Osteocyte (in vitro differentiated cells): ENCODE data around the gene KBTBD2. TPM values are rescaled to one million over a fixed set of nuclear protein-coding genes. Genes with fewer than 3 reads are reported as not detected.
A peak's percentile ranks its signal among the peaks of the same experiment; 100 is the strongest.
"Not testable (repeated sequence)": the region's sequence is repeated elsewhere in the genome, so short reads cannot be mapped to it uniquely, and the experiment has no call there.

ENCODE experiments used
- DNase-seq: peaks from one replicate; pipeline ENCODE4 v3.0.0; 2021; ENCODE audit warnings: mixed read lengths; ENCODE audit not compliant: unreplicated experiment; ENCODE audit errors: extremely low spot score
- H3K27ac Mint-ChIP-seq: one replicate; pipeline ENCODE4 v1.8.0; 2021; ENCODE audit warnings: mild to moderate bottlenecking, mixed read lengths; ENCODE audit not compliant: unreplicated experiment
- H3K27me3 Mint-ChIP-seq: one replicate; pipeline ENCODE4 v1.8.0; 2021; ENCODE audit warnings: mixed read lengths; ENCODE audit not compliant: unreplicated experiment
- H3K36me3 Mint-ChIP-seq: one replicate; pipeline ENCODE4 v1.8.0; 2021; ENCODE audit warnings: mixed read lengths; ENCODE audit not compliant: unreplicated experiment
- H3K4me1 Mint-ChIP-seq: one replicate; pipeline ENCODE4 v1.8.0; 2021; ENCODE audit warnings: mixed read lengths; ENCODE audit not compliant: unreplicated experiment
- H3K4me3 Mint-ChIP-seq: one replicate; pipeline ENCODE4 v1.8.0; 2021; ENCODE audit warnings: mild to moderate bottlenecking, moderate library complexity, mixed read lengths; ENCODE audit not compliant: unreplicated experiment
- H3K9me3 Mint-ChIP-seq: one replicate; pipeline ENCODE4 v1.8.0; 2021; ENCODE audit warnings: mixed read lengths; ENCODE audit not compliant: unreplicated experiment
- total RNA-seq: library from RNA; stranded (reverse); gene quantifications from 2 replicates; pipeline ENCODE4 v1.2.1, GENCODE V29; 2021
- TF ChIP-seq, protein P1 (sequence below): fragments of 200-600 bp; sonication (generic); IDR thresholded peaks from 2 replicates; pipeline ENCODE4 v1.5.0; 2021; ENCODE audit warnings: antibody characterized with exemption, mild to moderate bottlenecking, moderate library complexity

Gene KBTBD2
- total RNA-seq, 1 donor from 2014 or later: 33.9 TPM

DNA sequence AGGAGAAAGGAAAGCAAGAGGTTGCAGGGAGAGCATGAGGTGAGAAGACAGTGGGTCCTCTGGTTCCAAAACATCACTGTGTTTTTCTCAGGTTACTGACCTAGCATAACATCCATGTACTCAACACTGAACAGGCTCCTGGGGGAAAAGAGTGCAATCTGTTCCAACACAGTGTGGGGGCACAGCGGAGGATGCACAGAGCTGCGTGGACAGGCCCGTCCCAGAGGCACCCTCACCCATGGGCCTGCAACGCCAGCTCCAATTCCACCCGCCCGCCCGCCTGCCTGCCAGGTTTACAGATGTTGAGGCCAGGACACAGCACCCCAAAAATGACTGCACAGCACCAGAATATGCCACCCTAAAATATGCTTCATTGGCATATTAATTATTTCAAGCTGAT is 38.8 kb upstream of the KBTBD2 start:
- no peak for DNase-seq
- Mint-ChIP-seq H3K4me3 (no peak overlapping the region), H3K36me3 (peaks cover 24% of the 10 kb centered on the region), H3K9me3 (no peaks in the 10 kb centered on the region), H3K27ac (no peak overlapping the region), H3K4me1 (peaks cover 2% of the 10 kb centered on the region), H3K27me3 (no peaks in the 10 kb centered on the region)
- TF ChIP-seq, protein P1, sequence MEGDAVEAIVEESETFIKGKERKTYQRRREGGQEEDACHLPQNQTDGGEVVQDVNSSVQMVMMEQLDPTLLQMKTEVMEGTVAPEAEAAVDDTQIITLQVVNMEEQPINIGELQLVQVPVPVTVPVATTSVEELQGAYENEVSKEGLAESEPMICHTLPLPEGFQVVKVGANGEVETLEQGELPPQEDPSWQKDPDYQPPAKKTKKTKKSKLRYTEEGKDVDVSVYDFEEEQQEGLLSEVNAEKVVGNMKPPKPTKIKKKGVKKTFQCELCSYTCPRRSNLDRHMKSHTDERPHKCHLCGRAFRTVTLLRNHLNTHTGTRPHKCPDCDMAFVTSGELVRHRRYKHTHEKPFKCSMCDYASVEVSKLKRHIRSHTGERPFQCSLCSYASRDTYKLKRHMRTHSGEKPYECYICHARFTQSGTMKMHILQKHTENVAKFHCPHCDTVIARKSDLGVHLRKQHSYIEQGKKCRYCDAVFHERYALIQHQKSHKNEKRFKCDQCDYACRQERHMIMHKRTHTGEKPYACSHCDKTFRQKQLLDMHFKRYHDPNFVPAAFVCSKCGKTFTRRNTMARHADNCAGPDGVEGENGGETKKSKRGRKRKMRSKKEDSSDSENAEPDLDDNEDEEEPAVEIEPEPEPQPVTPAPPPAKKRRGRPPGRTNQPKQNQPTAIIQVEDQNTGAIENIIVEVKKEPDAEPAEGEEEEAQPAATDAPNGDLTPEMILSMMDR: no peak

- TF ChIP-seq, protein P1: no peak
- DNase-seq: no peak
- H3K36me3 Mint-ChIP-seq: peaks cover 26% of the 10 kb centered on the region
- H3K4me3 Mint-ChIP-seq: no peak overlapping the region
- no peaks in the 10 kb centered on the region for H3K4me1 Mint-ChIP-seq
- H3K27ac Mint-ChIP-seq: no peak overlapping the region
- no peaks in the 10 kb centered on the region for H3K27me3 Mint-ChIP-seq
- H3K9me3 Mint-ChIP-seq: no peaks in the 10 kb centered on the region
Measured at GRCh38 chr7:32929430-32930143, 38.0 kb upstream of the KBTBD2 start.

DNA sequence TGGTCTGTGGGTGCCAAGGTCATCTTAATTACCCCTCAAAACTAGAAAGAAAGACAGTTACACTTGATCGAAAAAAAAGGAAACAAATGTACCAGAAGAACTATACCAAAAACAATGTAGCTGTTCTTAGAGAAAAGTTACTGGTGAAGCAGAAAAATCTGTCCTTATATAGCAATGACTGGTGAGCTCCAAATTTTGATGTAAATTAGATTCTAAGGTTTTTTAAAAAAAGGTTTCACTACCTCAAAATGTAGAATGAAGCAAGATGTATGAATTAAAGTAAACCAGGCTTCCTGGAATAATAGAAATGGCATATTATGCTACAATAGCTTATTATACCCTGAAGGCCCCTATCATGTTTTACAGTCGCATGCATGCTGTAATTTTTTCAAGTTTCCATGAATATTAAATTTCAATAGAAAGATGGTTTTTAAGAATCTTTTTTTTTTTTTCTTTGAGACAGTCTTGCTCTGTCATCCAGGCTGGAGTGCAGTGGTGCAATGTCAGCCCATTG is 37.3 kb upstream of the KBTBD2 start:
- no peak for DNase-seq
- Mint-ChIP-seq H3K36me3 (peaks cover 27% of the 10 kb centered on the region), H3K9me3 (no peaks in the 10 kb centered on the region), H3K4me1 (no peaks in the 10 kb centered on the region), H3K4me3 (no peak overlapping the region), H3K27me3 (no peaks in the 10 kb centered on the region), H3K27ac (no peak overlapping the region)
- TF ChIP-seq, protein P1: no peak

DNA sequence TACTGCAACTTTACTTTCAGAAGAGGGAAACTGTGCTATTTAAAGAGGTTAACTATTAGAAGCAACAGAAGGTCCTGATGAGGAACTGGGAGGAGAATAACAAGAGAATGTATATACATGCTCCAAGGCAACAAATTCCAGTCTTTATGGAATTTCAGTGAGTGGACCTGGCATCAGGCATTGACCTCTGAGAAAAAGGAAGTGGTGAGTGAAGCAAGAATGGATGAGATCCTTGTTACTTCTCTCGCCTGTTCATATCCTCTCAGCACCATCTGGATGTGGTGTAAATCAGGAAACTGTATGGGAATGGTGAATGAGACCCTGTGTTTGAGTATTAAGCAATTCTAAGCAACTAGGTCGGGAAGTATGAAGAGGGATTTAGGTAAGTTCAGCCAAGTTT is 30.3 kb upstream of the KBTBD2 start:
- H3K9me3 Mint-ChIP-seq: no peaks in the 10 kb centered on the region
- H3K4me1 Mint-ChIP-seq: peaks cover 4% of the 10 kb centered on the region
- TF ChIP-seq, protein P1: no peak
- H3K4me3 Mint-ChIP-seq: no peak overlapping the region
- H3K27ac Mint-ChIP-seq: peak overlapping the region; percentile 16
- H3K27me3 Mint-ChIP-seq: no peaks in the 10 kb centered on the region
- peaks cover 37% of the 10 kb centered on the region for H3K36me3 Mint-ChIP-seq
- no peak for DNase-seq

GRCh38 chr7:32916994-32917393 is 25.4 kb upstream of the KBTBD2 start:
- not testable (repeated sequence) for H3K4me3 Mint-ChIP-seq, H3K4me1 Mint-ChIP-seq, H3K27me3 Mint-ChIP-seq, H3K9me3 Mint-ChIP-seq, DNase-seq, H3K27ac Mint-ChIP-seq
- H3K36me3 Mint-ChIP-seq: peaks cover 31% of the 10 kb centered on the region
